Kidney tubule cell (primary cell): ENCODE results near the gene HAO1.
"Not testable (repeated sequence)": the region's sequence is repeated elsewhere in the genome, so short reads cannot be mapped to it uniquely, and the experiment has no call there.

Experiments used
- DNase-seq: peaks from one replicate; pipeline ENCODE4 v3.0.0-alpha.2; 2018; ENCODE audit warnings: low spot score

HAO1 gene

GRCh38 chr20:7855545-7855944, 84.7 kb downstream of the HAO1 start:
- peak; percentile 66 for DNase-seq

GRCh38 chr20:7853493-7853892, 86.8 kb downstream of the HAO1 start:
- peak; percentile 21 for DNase-seq

GRCh38 chr20:7850775-7851490, 89.3 kb downstream of the HAO1 start:
- DNase-seq, result peak; percentile 96

GRCh38 chr20:7849675-7850074, 90.6 kb downstream of the HAO1 start:
- DNase-seq, result no peak

- no peak for DNase-seq
Measured at GRCh38 chr20:7848351-7848750, 91.9 kb downstream of the HAO1 start.

GRCh38 chr20:7843613-7844012, 96.6 kb downstream of the HAO1 start:
- peak; percentile 26 for DNase-seq

GRCh38 chr20:7841971-7842310, 98.3 kb downstream of the HAO1 start:
- peak; percentile 92 for DNase-seq

GRCh38 chr20:7841291-7841970, 98.8 kb downstream of the HAO1 start:
- DNase-seq, result peak; percentile 90

GRCh38 chr20:7836076-7836475, 104.2 kb downstream of the HAO1 start:
- no peak for DNase-seq

- DNase-seq, result not testable (repeated sequence)
Measured at GRCh38 chr20:7834441-7834840, 105.8 kb downstream of the HAO1 start.
